NCI-H2227 treated with DMSO at 0.1 percent for 48 hours (cell line): ENCODE results near the gene CSK.

Experiments
- DNase-seq: peaks from one replicate; lab custom pipeline; 2025; lab: John Stamatoyannopoulos, UW

CSK gene

DNA sequence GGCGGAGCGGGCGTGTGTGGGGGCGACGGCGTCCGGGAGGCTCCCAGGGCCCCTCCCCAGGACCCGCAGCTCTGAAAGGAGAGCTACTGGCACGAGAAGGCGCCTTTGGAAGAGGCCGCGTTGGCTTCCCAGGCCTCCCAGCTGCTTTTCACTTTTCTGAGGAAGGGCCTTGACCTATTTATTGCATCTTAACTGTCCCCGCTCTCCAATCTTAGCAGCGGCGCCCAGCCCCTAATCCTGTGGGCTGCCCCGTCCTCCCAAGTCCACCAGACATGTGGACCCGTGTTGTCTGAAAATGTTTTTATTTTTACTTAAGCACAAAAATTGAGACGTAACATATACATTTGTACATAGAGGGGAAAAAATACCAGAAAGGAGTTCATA, 61.6 kb downstream of the CSK start:
- DNase-seq = no peak

GRCh38 chr15:74843891-74844299, 62.0 kb downstream of the CSK start:
- DNase-seq = no peak

- DNase-seq = no peak
Measured at GRCh38 chr15:74844319-74845207, 62.7 kb downstream of the CSK start.

DNA sequence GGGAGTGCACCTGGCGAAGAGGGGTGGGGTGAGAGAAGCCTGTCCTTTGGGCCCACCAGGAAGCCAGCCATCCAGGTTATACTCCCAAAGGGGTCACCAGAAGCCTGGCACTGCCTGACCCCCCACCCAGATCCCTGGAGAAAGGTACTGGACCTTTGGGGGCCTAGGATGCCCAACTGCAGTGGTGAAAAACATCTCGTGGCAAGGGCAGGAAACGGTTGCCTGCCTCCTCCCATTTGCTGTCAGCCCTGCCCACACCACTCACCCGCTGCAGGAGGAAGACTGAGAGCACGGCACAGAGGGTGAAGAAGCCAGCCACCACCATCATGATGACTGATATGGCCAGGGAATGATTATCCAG, 63.3 kb downstream of the CSK start:
- no peak for DNase-seq

- DNase-seq = no peak
Measured at GRCh38 chr15:74845581-74845980, 63.7 kb downstream of the CSK start.

GRCh38 chr15:74847432-74847831, 65.6 kb downstream of the CSK start:
- DNase-seq = no peak

- DNase-seq = no peak
Measured at GRCh38 chr15:74850393-74850792, 68.5 kb downstream of the CSK start.

GRCh38 chr15:74851960-74852359, 70.1 kb downstream of the CSK start:
- DNase-seq = no peak
